ENCODE measurements around the gene SORCS2. TPM values are rescaled to one million over a fixed set of nuclear protein-coding genes. Genes with fewer than 3 reads are reported as not detected.

The SORCS2 gene
- total and polyA plus RNA-seq, 9 donors = 7.4 to 24.9 (median 13.0) TPM

- peaks cover 16% of the 10 kb centered on the region for H3K36me3 ChIP-seq (ENCODE audit: control insufficient read depth, insufficient read depth, low read length)
- no peak overlapping the region for H3K27ac ChIP-seq (ENCODE audit: low read length)
- no peak for DNase-seq
- peaks cover 4% of the 10 kb centered on the region for H3K9me3 ChIP-seq (replicated peaks; ENCODE audit: control insufficient read depth, low read depth, low read length)
- 74% methylated on average over 9 of the region's 26 CpGs for WGBS (ENCODE audit: insufficient coverage)
- H3K4me3 ChIP-seq (ENCODE audit: low read length) = no peak overlapping the region
- peaks cover 2% of the 10 kb centered on the region for H3K27me3 ChIP-seq (ENCODE audit: control insufficient read depth, insufficient read depth, low read length)
- H3K4me1 ChIP-seq (ENCODE audit: control insufficient read depth, insufficient read depth, low read length) = no peaks in the 10 kb centered on the region
Measured at GRCh38 chr4:7733801-7734650, 541.7 kb downstream of the SORCS2 start.

- Histone ChIP-seq H3K4me3 (ENCODE audit: low read length) (no peak overlapping the region), H3K27ac (ENCODE audit: low read length) (no peak overlapping the region), H3K9me3 (replicated peaks; ENCODE audit: control insufficient read depth, low read depth, low read length) (peaks cover 4% of the 10 kb centered on the region), H3K4me1 (ENCODE audit: control insufficient read depth, insufficient read depth, low read length) (no peaks in the 10 kb centered on the region), H3K36me3 (ENCODE audit: control insufficient read depth, insufficient read depth, low read length) (peaks cover 16% of the 10 kb centered on the region), H3K27me3 (ENCODE audit: control insufficient read depth, insufficient read depth, low read length) (peaks cover 2% of the 10 kb centered on the region)
- WGBS (ENCODE audit: insufficient coverage) = 75% methylated on average over 13 of the region's 20 CpGs
- no peak for DNase-seq
Measured at GRCh38 chr4:7734651-7735260, 542.4 kb downstream of the SORCS2 start.

- WGBS (ENCODE audit: insufficient coverage) = 95% methylated on average over 2 of the region's 5 CpGs
- H3K27me3 ChIP-seq (ENCODE audit: control insufficient read depth, insufficient read depth, low read length) = peaks cover 2% of the 10 kb centered on the region
Measured at GRCh38 chr4:7735395-7735794, 543.1 kb downstream of the SORCS2 start.

GRCh38 chr4:7735961-7736360 is 543.6 kb downstream of the SORCS2 start:
- H3K27me3 ChIP-seq (ENCODE audit: control insufficient read depth, insufficient read depth, low read length) = peaks cover 2% of the 10 kb centered on the region
- peaks cover 4% of the 10 kb centered on the region for H3K9me3 ChIP-seq (replicated peaks; ENCODE audit: control insufficient read depth, low read depth, low read length)
- H3K36me3 ChIP-seq (ENCODE audit: control insufficient read depth, insufficient read depth, low read length) = peaks cover 16% of the 10 kb centered on the region
- WGBS (ENCODE audit: insufficient coverage) = 75% methylated on average over 7 of the region's 8 CpGs
- DNase-seq = no peak
- no peak overlapping the region for H3K27ac ChIP-seq (ENCODE audit: low read length)
- no peaks in the 10 kb centered on the region for H3K4me1 ChIP-seq (ENCODE audit: control insufficient read depth, insufficient read depth, low read length)
- H3K4me3 ChIP-seq (ENCODE audit: low read length) = no peak overlapping the region

More at GRCh38 chr4:7735395-7735794, 543.1 kb downstream of the SORCS2 start:
- Histone ChIP-seq H3K9me3 (replicated peaks; ENCODE audit: control insufficient read depth, low read depth, low read length) (peaks cover 4% of the 10 kb centered on the region), H3K4me1 (ENCODE audit: control insufficient read depth, insufficient read depth, low read length) (no peaks in the 10 kb centered on the region), H3K27ac (ENCODE audit: low read length) (no peak overlapping the region), H3K36me3 (ENCODE audit: control insufficient read depth, insufficient read depth, low read length) (peaks cover 16% of the 10 kb centered on the region), H3K4me3 (ENCODE audit: low read length) (no peak overlapping the region)
- DNase-seq = no peak

- no peak overlapping the region for H3K27ac ChIP-seq (ENCODE audit: low read length)
- peaks cover 2% of the 10 kb centered on the region for H3K27me3 ChIP-seq (ENCODE audit: control insufficient read depth, insufficient read depth, low read length)
- WGBS (ENCODE audit: insufficient coverage) = 60% methylated on average over 18 of the region's 31 CpGs
- peaks cover 4% of the 10 kb centered on the region for H3K9me3 ChIP-seq (replicated peaks; ENCODE audit: control insufficient read depth, low read depth, low read length)
- no peak overlapping the region for H3K4me3 ChIP-seq (ENCODE audit: low read length)
- H3K4me1 ChIP-seq (ENCODE audit: control insufficient read depth, insufficient read depth, low read length) = no peaks in the 10 kb centered on the region
- peaks cover 16% of the 10 kb centered on the region for H3K36me3 ChIP-seq (ENCODE audit: control insufficient read depth, insufficient read depth, low read length)
- DNase-seq = no peak
Measured at GRCh38 chr4:7736436-7737267, 544.3 kb downstream of the SORCS2 start.

GRCh38 chr4:7737268-7737645 is 544.9 kb downstream of the SORCS2 start:
- Histone ChIP-seq H3K4me3 (ENCODE audit: low read length) (no peak overlapping the region), H3K27ac (ENCODE audit: low read length) (no peak overlapping the region), H3K36me3 (ENCODE audit: control insufficient read depth, insufficient read depth, low read length) (peaks cover 16% of the 10 kb centered on the region), H3K9me3 (replicated peaks; ENCODE audit: control insufficient read depth, low read depth, low read length) (peaks cover 4% of the 10 kb centered on the region), H3K27me3 (ENCODE audit: control insufficient read depth, insufficient read depth, low read length) (peaks cover 2% of the 10 kb centered on the region), H3K4me1 (ENCODE audit: control insufficient read depth, insufficient read depth, low read length) (no peaks in the 10 kb centered on the region)
- whole genome bisulfite sequencing (ENCODE audit: insufficient coverage) = 57% methylated on average over 14 of the region's 14 CpGs
- DNase-seq = no peak

GRCh38 chr4:7737752-7738457 is 545.6 kb downstream of the SORCS2 start:
- Histone ChIP-seq H3K9me3 (replicated peaks; ENCODE audit: control insufficient read depth, low read depth, low read length) (peaks cover 4% of the 10 kb centered on the region), H3K4me3 (ENCODE audit: low read length) (no peak overlapping the region), H3K36me3 (ENCODE audit: control insufficient read depth, insufficient read depth, low read length) (peaks cover 16% of the 10 kb centered on the region), H3K27me3 (ENCODE audit: control insufficient read depth, insufficient read depth, low read length) (peaks cover 2% of the 10 kb centered on the region), H3K4me1 (ENCODE audit: control insufficient read depth, insufficient read depth, low read length) (no peaks in the 10 kb centered on the region), H3K27ac (ENCODE audit: low read length) (no peak overlapping the region)
- WGBS (ENCODE audit: insufficient coverage) = 88% methylated on average over 19 of the region's 19 CpGs
- no peak for DNase-seq

GRCh38 chr4:7738458-7739076 is 546.2 kb downstream of the SORCS2 start:
- WGBS (ENCODE audit: insufficient coverage) = 83% methylated on average over 32 of the region's 32 CpGs
- no peak for DNase-seq
- H3K9me3 ChIP-seq (replicated peaks; ENCODE audit: control insufficient read depth, low read depth, low read length) = peaks cover 4% of the 10 kb centered on the region

GRCh38 chr4:7739077-7739917 is 547.0 kb downstream of the SORCS2 start:
- Histone ChIP-seq H3K4me1 (ENCODE audit: control insufficient read depth, insufficient read depth, low read length) (no peaks in the 10 kb centered on the region), H3K9me3 (replicated peaks; ENCODE audit: control insufficient read depth, low read depth, low read length) (peaks cover 4% of the 10 kb centered on the region), H3K36me3 (ENCODE audit: control insufficient read depth, insufficient read depth, low read length) (peaks cover 17% of the 10 kb centered on the region), H3K27me3 (ENCODE audit: control insufficient read depth, insufficient read depth, low read length) (peaks cover 2% of the 10 kb centered on the region), H3K4me3 (ENCODE audit: low read length) (no peak overlapping the region), H3K27ac (ENCODE audit: low read length) (no peak overlapping the region)
- DNase-seq = no peak
- 89% methylated on average over 25 of the region's 37 CpGs for WGBS (ENCODE audit: insufficient coverage)

More at GRCh38 chr4:7738458-7739076, 546.2 kb downstream of the SORCS2 start:
- no peaks in the 10 kb centered on the region for H3K4me1 ChIP-seq (ENCODE audit: control insufficient read depth, insufficient read depth, low read length)
- H3K27me3 ChIP-seq (ENCODE audit: control insufficient read depth, insufficient read depth, low read length) = peaks cover 2% of the 10 kb centered on the region
- H3K4me3 ChIP-seq (ENCODE audit: low read length) = no peak overlapping the region
- no peak overlapping the region for H3K27ac ChIP-seq (ENCODE audit: low read length)
- peaks cover 16% of the 10 kb centered on the region for H3K36me3 ChIP-seq (ENCODE audit: control insufficient read depth, insufficient read depth, low read length)
